ENCODE data around the gene PHIP.

- no peak for TF ChIP-seq GATA3 (IDR thresholded peaks at IDR 0.05; ENCODE audit: low read depth, low read length)
- TF ChIP-seq GATA2 (IDR thresholded peaks at IDR 0.05; ENCODE audit: low read depth, low read length), result no peak
Measured at GRCh38 chr6:79078075-79078969, at the start of gene PHIP.

Measured in SH-SY5Y (cell line).